Vagina (tissue), 2 donors: ENCODE measurements around the gene PWWP2B.

Experiments
- POLR2A ChIP-seq, 2 donors: fragments of 450-650 bp; IDR thresholded peaks; one replicate each; pipeline ENCODE4 v1.6.1; 2017; ENCODE audit warnings: antibody characterized with exemption in 2 of 2, mild to moderate bottlenecking in 2 of 2, moderate library complexity in 2 of 2
- POLR2AphosphoS5 ChIP-seq, 2 donors: sonication (generic); formaldehyde crosslinking; IDR thresholded peaks; one replicate each; pipeline ENCODE4 v1.9.0; 2017; ENCODE audit warnings: antibody characterized with exemption in 2 of 2, mild to moderate bottlenecking in 2 of 2, low read depth in 1 of 2; ENCODE audit not compliant: insufficient read depth in 1 of 2
- TF ChIP-seq, protein P1 (sequence below), 3 experiments: fragments of 450-650 bp in 2 of 3; fragments of 200-600 bp in 1 of 3; sonication (generic) in 1 of 3; IDR thresholded peaks; one replicate each; pipeline ENCODE4 v1.5.1; 2017 to 2019; ENCODE audit warnings: antibody characterized with exemption in 3 of 3, mild to moderate bottlenecking in 2 of 3, moderate library complexity in 2 of 3

DNA sequence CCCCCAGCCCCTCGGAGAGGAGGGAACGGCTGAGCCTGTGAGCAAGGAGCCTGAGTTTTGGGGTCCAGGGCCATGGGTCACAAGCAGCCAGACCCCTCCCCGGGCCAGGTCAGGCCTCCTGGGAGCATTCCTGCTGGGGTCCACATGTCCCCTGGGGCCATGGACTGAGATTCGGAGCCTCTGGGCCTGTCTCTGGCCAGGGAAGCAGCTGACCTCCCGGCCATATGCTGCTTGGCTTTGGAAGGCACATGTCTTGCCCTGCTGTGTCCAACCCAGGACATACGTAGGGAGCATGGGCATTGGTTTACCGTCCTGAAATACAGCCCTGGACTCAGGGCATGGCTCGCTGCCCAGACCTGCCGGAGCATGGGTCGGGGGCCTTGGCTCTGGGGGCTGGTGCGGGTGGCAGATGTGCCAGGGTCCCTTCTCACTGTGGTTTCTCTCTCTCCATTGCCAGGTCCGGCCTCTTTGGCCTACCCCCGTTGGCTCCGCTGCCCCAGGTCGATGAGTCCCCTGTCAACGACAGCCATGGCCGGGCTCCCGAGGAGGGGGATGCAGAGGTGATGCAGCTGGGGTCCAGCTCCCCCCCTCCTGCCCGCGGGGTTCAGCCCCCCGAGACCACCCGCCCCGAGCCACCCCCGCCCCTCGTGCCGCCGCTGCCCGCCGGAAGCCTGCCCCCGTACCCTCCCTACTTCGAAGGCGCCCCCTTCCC lies 7.3 kb downstream of the PWWP2B start:
- TF ChIP-seq POLR2A (IDR thresholded peaks at IDR 0.05) (no peak), POLR2AphosphoS5 (IDR thresholded peaks at IDR 0.05; ENCODE audit: insufficient read depth in 1 of 2, low read depth in 1 of 2) (no peak)
- TF ChIP-seq, protein P1, sequence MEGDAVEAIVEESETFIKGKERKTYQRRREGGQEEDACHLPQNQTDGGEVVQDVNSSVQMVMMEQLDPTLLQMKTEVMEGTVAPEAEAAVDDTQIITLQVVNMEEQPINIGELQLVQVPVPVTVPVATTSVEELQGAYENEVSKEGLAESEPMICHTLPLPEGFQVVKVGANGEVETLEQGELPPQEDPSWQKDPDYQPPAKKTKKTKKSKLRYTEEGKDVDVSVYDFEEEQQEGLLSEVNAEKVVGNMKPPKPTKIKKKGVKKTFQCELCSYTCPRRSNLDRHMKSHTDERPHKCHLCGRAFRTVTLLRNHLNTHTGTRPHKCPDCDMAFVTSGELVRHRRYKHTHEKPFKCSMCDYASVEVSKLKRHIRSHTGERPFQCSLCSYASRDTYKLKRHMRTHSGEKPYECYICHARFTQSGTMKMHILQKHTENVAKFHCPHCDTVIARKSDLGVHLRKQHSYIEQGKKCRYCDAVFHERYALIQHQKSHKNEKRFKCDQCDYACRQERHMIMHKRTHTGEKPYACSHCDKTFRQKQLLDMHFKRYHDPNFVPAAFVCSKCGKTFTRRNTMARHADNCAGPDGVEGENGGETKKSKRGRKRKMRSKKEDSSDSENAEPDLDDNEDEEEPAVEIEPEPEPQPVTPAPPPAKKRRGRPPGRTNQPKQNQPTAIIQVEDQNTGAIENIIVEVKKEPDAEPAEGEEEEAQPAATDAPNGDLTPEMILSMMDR (IDR thresholded peaks at IDR 0.05) = no peak
